RKO (cell line): Measurements from ENCODE around the gene NLRP7.
"Not testable (repeated sequence)": the region's sequence is repeated elsewhere in the genome, so short reads cannot be mapped to it uniquely, and the experiment has no call there.

Experiments used
- DNase-seq: peaks from one replicate; pipeline ENCODE4 v3.0.0-alpha.2; 2016; ENCODE audit warnings: low spot score

Gene NLRP7

DNA sequence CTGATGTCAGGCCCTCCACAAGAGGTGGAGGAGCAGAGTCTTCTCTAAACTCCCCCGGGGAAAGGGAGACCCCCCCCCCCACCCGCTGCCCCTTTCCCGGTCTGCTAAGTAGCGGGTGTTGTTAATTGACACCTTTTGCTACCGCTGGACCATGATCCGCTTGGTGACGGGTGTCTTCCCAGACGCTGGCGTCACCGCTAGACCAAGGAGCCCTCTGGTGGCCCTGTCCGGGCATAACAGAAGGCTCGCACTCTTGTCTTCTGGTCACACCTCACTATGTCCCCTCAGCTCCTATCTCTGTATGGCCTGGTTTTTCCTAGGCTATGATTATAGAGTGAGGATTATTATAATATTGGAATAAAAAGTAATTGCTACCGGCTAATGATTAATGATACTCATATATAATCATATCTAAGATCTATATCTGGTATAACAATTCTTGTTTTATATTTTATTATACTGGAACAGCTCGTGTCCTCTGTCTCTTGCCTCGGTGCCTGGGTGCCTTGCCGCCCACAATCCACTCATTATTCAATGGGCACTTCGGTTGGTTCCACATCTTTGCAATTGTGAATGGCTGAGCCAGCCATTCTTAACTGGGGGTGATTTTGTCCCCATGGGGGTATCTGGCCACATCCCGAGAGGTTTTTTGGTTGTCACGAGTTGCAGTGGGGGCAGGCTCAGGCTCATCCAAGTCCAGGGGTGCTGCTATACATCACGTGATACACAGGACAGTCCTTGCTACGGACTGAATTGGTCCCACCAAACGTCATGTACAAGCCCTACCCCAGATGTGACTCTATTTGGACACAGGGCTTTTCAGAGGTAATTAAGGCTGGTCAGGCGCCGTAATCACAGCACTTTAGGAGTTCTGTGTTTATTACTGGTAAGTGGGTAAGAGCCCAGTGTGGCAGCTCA, 27.4 kb downstream of the NLRP7 start:
- peak; percentile 23 for DNase-seq

DNA sequence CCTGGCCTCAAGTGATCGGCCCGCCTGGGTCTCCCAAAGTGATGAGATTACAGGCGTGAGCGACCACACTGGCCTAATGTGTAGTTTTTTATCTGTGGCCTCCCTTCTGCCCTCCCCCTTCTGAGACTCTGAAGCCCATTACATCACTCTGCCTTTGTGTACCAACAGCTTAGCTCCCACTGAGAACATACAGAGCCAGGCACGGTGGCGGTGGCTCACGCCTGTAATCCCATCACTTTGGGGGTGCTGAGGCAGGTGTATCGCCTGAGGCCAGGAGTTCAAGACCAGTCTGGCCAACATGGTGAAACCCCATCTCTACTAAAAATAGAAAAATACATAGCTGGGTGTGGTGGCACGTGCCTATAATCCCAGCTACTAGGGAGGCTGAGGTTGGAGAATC, 28.8 kb downstream of the NLRP7 start:
- DNase-seq: no peak

DNA sequence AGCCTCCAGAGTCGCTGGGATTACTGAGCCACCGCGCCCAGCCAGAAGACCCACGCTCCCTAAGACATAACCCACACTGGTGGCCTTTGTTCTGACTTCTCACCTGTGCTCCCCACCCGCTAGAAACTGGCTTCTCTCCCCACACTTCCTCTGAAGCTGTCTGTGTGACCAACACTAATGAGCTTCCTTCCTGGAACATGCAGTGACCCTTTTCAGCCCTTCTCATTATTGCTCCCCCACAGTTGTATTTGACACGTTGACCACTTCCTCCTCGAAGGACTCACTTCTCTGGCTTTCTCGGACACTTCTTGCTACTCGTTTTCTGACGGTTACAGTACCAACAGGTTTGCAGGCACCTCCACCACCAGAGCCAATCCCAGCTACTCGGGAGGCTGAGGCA, 30.5 kb downstream of the NLRP7 start:
- no peak for DNase-seq

DNA sequence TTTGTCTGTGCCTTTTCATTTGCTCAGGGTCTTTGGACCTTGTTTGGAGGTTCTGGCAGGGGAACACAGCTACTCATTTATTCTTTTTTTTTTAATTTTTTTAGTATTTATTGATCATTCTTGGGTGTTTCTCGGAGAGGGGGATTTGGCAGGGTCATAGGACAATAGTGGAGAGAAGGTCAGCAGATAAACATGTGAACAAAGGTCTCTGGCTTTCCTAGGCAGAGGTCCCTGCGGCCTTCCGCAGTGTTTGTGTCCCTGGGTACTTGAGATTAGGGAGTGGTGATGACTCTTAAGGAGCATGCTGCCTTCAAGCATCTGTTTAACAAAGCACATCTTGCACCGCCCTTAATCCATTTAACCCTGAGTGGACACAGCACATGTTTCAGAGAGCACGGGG, 39.4 kb downstream of the NLRP7 start:
- not testable (repeated sequence) for DNase-seq

DNA sequence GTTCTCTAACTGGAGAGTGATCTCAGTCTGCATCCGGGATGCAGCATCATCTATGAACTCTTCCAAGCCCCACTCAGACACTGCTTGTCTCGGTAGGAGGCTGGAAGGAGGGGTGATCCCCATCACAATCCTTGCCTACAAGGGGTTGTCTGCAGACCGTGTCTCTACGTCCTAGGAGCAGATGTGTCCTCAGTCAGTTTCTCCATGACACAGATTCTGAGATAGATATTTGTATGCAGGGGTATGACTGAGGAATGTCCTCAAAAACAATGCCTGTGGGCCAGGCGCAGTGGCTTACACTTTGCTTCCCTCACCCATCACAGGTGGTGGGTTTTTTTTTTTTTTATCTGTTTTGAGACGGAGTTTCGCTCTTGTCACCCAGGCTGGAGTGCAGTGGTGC, 40.5 kb downstream of the NLRP7 start:
- DNase-seq: no peak

DNA sequence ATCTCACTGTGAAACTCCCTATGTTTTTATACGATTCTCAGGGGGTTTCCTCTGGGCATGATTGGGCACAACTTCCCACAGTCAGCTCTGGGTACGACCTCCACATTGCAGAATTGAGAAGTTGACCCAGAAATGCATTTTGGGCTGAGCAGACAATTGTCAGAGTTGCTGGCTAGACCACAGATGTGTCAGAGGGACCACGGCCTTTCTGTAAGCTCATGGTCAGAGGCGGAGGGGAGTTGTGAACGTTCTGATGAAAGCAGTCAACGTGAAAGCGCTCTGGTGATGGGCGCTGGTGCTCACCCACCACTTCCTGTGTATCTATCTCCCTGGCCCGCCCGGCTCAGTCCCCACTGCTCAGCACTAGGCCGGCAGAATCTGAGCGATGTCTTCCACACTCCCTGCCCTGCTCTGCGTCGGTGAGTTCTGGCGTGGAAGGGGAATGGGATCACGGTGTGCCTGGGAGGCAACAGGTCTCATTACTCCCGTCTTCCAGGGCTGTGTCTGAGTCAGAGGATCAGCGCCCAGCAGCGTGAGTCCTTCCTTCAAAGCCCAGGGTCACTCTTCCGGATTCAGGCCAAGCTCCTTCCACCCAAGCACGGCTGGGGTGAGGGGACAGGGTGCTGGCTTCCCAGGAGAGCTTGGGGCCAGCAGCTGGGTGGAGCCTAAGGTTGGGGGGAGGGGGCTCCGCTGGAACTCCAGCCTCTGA, 41.4 kb downstream of the NLRP7 start, which contains the start of gene NCR1:
NCR1 (plus strand) TSS at position 346 of the 709 bp plus-strand sequence; CDS start at position 386, 40 bp downstream.
- no peak for DNase-seq

DNA sequence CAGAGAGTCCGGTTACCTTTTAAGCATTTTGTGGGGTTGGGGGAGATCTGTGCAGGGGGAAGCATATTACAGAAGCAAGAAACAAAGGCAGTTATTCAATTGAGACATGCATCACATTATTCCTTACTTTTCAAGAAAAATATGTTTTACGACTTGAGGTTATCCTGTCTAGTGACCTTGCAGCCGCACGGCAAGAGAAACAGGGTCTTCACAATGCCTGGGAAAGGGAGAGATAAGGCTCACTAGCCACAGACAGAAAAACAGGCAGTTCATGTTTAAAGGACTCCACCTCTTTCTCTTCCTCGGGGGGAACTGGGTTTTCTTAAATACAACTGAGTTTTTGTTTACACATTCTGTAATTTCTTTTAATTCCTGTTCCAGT, 41.9 kb downstream of the NLRP7 start:
- no peak for DNase-seq

DNA sequence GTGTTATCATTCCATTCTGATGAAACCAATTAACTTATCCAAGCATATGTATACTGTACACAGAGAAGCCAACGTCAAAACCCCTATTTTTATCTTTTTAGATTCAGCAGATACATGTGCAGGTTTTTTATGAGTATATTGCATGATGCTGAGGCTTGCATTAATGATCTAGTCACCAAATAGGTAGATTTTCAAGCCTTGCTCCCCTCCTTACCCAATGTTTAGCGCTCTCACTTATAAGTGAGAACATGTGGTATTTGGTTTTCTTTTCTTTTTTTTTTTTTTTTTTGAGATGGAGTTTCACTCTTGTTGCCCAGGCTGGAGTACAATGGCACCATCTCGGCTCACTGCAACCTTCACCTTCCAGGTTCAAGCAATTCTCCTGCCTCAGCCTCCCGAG, 43.1 kb downstream of the NLRP7 start:
- DNase-seq: not testable (repeated sequence)

DNA sequence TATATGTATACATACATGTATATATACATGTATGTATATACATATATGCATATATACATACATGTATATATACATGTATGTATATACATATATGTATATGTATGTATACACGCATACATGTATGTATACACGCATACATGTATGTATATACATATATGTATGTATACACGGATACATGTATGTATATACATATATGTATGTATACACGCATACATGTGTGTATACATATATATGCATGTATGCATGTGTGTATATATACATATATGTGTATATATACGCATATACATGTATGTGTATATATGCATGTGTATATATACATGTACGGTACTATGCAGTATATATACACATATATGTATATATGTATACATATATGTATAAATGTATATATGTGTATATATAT, 44.0 kb downstream of the NLRP7 start:
- DNase-seq: no peak

DNA sequence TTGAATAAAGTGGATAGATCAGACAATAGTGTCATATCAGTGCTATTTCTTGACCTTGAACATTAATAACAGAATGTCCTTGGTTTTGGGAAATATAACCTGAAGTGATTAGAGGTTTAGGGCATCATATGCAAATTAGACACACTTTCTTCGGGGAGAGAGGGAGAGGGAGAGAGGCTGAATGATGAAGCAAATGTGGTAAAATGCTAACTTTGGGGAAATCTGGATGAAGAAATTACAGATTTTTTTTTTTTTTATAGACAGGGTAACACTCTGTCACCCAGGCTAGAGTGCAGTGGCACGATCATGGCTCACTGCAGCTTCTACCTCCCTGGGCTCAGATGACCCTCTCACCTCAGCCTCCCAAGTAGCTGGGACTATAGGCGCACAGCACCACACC, 45.3 kb downstream of the NLRP7 start:
- no peak for DNase-seq

DNA sequence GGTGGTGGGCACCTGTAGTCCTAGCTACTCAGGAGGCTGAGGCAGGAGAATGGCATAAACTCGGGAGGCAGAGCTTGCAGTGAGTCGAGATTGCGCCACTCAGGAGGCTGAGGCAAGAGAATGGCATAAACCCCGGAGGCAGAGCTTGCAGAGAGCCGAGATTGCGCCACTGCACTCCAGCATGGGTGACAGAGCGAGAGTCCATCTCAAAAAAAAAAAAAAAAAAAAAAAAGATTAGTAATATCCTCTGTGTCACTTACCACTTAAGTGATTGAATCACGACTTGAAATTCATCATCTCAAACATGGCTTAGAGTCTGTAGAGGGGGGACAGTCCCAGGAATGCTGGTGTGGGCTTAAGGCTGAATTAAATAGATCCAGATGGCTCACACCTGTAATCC, 46.2 kb downstream of the NLRP7 start:
- peak; percentile 69 for DNase-seq

DNA sequence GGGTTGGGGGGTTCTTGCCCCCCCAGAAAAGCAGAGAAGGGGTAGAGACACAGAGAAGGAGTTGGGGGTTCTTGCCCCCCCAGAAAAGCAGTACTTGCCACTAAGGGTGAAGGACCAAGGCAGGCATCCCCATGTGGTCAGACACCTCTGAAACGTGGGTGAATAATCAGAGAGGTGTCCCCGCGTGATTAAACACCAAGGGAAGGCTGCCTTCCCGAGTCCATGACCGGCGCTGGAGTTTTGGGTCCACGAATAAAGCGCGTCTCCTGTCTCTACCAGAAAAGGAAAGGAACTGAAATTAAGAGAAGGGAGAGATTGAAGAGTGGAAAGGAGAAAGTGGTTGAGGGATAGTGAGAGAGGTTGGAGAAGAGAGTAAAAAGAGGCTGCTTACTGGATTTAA, 47.7 kb downstream of the NLRP7 start:
- DNase-seq: not testable (repeated sequence)

DNA sequence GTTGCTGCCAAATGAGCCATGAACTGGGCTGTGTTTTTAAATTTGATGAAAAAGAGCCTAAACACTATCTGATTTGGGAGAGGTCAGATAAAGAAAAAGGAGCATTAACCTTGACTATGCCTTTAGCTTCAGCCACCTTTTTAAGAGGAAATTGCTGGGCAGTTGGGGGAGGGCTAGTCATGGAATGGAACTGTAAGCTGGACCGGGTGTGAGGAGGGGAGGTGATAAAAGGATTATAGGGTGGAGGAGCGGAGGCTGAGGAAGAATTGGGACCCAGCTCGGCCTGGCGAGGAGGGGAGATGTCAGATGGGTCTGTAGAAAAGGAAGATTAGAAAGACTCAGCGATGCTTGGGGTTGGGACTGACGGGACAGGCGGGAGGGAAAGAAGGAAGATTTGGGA, 48.6 kb downstream of the NLRP7 start:
- not testable (repeated sequence) for DNase-seq

DNA sequence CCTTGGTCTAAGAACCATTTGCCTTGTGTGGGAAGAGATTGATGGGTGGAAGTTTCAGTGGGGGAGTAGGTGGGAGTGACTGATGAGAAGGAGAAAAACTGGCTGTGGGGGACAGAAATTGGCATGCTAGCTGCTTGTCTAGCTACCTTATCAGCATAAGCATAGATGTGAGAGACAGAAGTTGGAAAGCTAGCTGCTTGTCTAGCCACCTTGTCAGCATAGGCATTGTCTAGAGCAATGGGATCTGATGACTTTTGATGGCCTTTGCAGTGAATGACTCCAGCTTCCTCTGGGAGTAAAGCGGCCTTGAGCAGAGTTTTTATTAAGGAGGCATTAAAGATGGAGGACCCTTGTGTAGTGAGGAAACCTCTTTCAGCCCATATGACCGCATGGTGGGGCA, 51.3 kb downstream of the NLRP7 start:
- no peak for DNase-seq

DNA sequence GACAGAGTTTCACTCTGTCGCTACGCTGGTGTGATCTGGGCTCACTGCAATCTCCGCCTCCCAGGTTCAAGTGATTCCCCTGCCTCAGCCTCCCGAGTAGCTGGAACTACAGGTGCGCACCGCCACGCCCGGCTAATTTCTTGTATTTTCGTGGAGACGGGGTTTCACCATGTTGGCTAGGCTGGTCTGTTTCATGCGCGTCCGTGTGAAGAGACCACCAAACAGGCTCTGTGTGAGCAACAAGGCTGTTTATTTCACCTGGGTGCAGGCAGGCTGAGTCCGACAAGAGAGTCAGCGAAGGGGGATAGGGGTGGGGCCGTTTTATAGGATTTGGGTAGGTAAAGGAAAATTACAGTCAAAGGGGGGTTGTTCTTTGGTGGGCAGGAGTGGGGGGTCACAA, 53.2 kb downstream of the NLRP7 start:
- DNase-seq: not testable (repeated sequence)

DNA sequence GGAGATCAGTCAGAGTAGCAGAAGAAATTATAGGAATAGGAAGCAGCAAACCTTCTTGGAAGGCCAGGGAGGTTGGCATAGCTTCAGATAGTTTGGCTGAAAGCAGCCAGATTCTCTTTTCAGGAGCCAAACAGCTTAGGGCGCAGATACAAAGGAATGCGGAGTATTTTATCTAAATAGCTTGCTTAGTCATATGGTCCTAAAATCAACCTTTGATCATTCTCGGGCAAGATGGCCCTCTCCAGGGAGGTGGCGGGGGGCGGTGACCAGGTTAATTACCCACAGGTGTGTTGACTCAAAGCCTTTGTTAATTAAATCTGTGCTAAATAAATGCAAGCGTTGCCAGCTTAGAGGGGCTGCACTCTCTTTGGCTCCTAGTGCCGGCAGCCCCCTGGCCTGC, 53.9 kb downstream of the NLRP7 start:
- DNase-seq: no peak

DNA sequence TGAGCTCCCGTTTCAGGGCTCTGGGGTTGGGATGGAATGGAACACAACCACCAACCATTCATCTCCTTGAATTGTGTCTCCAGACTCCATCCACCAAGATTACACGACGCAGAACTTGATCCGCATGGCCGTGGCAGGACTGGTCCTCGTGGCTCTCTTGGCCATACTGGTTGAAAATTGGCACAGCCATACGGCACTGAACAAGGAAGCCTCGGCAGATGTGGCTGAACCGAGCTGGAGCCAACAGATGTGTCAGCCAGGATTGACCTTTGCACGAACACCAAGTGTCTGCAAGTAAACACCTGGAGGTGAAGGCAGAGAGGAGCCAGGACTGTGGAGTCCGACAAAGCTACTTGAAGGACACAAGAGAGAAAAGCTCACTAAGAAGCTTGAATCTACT, 57.8 kb downstream of the NLRP7 start:
- DNase-seq: no peak

DNA sequence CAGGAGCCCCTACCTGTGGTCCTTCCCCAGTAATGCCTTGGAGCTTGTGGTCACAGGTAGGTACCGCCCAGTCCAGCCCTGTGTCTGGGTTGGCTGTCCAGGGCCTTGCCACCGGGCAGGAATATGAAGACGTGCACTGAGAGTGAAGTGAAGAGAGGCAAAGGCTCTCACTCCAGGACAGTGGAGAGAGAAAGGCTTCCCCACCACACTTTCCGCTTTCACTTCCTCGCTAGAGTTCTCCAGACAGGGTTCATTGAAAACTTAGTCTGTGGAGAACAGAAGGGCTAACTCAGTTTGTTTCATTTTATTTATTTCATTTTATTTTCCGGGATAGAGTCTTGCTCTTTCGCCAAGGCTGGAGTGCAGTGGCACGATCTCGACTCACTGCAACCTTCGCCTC, 59.1 kb downstream of the NLRP7 start:
- no peak for DNase-seq

DNA sequence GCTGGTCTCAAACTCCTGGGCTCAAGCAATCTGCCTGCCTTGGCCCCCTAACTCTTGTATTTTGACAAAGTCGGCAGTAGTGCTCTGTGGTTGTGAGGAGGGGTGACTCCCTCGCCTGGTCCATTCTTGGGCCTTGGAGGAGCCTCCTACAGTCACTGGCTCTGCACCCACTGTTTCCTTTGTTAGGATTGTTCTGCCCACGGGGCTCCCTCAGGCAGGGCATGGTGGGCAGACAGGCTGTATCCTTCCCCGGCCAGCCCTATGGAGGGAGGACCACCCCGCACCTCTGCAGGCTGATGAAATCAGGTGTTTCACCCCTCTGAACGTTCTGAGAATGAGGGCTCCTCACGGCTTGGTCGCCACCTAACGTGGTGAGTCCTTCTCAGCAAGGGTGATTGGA, 64.1 kb downstream of the NLRP7 start:
- DNase-seq: no peak

DNA sequence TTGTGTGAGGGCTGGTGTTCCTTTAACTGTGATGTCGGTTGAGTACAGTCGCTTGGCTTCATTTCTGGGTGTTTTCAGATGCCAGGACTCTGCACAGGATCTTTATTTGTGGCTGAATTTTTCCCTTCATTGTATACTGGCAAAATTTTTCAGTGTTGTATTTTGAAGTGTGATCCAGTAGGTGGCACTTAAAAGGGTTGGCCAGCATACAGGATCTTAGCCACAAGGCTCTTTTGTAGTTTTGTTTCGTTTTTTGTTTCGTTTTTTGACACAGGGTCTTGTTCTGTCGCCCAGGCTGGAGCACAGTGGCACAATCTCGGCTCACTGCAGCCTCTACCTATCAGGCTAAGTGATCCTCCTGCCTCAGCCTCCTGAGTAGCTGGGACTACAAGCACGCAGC, 64.6 kb downstream of the NLRP7 start:
- peak; percentile 9 for DNase-seq

DNA sequence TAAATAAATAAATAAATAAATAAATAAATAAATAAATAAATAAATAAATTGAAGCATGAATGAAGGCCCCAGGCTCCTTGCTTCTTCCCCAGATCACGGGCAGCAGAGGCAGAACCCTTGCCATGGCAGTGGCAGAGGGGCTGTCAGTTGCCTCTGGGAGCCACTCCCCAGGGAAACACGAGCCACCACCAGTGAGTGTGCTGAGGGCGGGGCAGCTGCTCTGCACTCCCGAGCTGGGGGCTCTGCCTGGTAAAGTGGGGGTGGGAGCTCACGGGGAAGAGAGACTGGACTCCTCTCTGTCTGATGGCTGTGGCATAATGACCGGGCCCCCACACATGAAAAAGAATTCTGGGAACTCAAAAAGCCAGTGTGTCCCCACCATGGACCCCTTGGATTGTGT, 65.4 kb downstream of the NLRP7 start:
- DNase-seq: no peak

DNA sequence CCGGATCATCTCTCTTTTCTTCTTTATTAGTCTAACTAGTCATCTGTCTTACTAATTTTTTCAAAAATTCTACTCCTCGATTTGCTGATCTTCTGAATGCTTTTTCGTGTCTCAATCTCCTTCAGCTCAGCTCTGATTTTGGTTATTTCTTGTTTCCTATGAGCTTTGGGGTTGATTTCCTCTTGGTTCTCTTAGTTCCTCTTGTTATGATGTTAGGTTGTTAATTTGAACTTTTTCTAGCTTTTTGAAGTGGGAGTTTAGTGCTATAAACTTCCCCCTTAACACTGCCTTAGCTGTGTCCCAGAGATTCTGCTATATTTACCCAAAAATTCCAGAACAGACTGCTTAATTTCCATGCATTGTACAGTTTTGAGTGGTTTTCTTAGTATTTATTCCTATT, 69.9 kb downstream of the NLRP7 start:
- DNase-seq: no peak

DNA sequence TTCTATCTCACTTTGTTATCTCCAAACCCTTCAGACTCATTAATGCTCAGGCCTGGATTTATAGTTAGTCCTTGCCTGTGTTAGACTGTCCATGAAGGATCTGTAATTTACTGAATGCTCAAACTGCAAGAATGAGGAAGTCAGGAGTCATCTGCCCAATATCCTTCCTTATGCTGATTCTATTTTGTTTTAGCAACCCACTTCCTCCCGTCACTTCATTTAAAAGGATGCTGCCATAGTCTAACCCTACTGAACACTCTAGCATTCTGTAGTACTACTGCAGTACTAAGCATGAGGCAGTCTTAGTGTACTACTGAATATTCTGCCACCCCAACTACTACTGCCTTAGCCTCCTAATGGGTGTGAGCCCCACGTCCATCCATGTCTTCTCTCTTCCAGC, 71.8 kb downstream of the NLRP7 start:
- DNase-seq: no peak
